ENCODE measurements around the gene FBXW10B. TPM values are rescaled to one million over a fixed set of nuclear protein-coding genes. Genes with fewer than 3 reads are reported as not detected.
"Not testable (repeated sequence)": the region's sequence is repeated elsewhere in the genome, so short reads cannot be mapped to it uniquely, and the experiment has no call there.

Gene FBXW10B
- polyA plus RNA-seq, 2 of the 4 experiments (the other 2 are of a cell fraction): 9.6 to 14.3 TPM

DNA sequence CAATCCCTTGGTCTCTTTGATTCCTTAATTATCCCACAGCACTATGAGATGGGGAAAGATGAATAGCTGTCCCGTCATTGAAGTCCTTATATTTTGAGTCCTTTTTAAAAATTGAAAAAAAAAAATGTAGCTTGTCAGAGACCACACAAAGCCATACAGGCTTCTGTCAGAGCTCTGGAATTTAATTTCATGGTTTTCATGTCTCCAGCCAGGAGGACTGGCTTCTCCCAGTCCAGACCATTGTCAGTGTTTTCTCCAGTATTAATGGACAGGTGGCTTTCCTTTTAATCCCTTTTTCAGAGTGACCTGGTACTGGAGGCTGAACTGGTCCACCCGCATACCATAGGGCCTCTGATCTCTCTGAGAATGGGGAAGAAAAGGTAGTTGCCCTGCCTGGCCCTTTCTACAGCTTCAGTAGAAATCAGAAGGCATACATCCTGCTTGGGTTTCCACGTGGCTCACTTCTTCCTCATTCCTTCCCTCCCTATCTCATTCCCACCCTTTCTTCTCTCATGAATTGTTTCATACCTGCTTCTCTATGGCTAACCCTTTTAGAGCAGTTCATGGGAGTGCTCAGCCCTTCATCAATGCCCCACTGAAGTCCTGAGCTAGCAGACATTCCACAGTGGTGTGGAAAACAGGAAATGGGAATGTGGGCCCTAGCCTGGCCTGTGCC lies 35.5 kb upstream of the FBXW10B start:
- CTCF ChIA-PET: interaction anchor here (0.6 to 1.5 kb wide), 2 partner anchors 10 to 50 kb away, joined by 3 read pairs; no protein-coding TSS in a partner anchor
- no peaks in the 10 kb centered on the region for H3K9me3 ChIP-seq
- H3K4me2 ChIP-seq: no peak overlapping the region
- DNase-seq (ENCODE audit: low read depth in 1 of 2, low spot score in 1 of 2) (no peak), FAIRE-seq (no peak), ATAC-seq (no peak)
- POLR2A ChIA-PET: no interaction called here
- TF ChIP-seq POLR2A (IDR thresholded peaks at IDR 0.05; ENCODE audit: low read length): no peak
- TF ChIP-seq, protein P1, sequence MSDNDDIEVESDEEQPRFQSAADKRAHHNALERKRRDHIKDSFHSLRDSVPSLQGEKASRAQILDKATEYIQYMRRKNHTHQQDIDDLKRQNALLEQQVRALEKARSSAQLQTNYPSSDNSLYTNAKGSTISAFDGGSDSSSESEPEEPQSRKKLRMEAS (IDR thresholded peaks at IDR 0.05): peak; percentile 24; the same call in 1 of the 2 replicates
- TF ChIP-seq, protein P2, sequence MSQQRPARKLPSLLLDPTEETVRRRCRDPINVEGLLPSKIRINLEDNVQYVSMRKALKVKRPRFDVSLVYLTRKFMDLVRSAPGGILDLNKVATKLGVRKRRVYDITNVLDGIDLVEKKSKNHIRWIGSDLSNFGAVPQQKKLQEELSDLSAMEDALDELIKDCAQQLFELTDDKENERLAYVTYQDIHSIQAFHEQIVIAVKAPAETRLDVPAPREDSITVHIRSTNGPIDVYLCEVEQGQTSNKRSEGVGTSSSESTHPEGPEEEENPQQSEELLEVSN (IDR thresholded peaks at IDR 0.05; ENCODE audit: borderline replicate concordance, low read depth): 0 out of 2 replicates have a peak, but pooled peaks have one; percentile 27
- peaks cover 36% of the 10 kb centered on the region for H3K4me1 ChIP-seq
- H3K27ac ChIP-seq: peak overlapping the region; percentile 2 to 57; a peak in 3 of 6 replicates
- H3K4me3 ChIP-seq: no peak overlapping the region
- 67% methylated on average over 3 of the region's 3 CpGs for WGBS (ENCODE audit: missing lambda C conversion rate)

DNA sequence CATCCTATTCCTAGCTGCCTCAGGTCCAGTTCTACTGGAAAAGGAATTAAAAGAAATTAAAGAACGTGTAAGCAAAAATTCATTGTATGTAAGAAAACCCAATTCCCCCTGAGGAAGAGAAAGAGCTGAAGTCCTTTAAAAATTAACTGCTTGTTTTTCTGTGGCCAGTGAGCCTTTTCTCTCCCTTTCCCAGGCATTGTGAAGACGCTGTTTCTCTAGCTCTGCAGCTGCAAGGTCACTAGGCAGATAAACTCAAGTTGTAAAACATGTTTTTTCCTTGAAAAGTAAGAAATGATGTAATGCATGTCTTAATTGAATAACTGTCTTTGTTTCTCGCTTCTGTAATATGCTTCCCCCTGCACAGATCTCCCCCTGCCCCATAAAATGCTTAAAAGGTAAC lies 34.9 kb upstream of the FBXW10B start:
- ATAC-seq: not testable (repeated sequence)
- H3K4me1 ChIP-seq: peaks cover 30% of the 10 kb centered on the region

DNA sequence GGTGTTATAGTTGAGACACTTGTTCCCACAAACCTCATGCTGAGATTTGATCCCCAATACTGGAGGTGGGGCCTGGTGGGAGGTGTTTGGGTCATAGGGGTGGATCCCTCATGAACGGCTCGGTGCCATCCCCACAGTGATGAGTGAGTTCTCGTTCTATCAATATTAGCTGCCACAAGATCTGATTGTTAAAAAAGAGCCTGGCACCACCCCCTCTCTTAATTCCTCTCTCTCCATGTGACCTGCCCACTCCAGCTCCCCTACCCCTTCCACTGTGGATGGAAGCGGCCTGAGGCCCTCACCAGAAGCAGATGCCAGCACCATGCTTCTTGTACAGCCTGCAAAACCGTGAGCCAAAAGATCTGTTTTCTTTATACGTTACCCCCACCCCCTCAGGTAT lies 33.5 kb upstream of the FBXW10B start:
- ChIA-PET CTCF (interaction anchor here (1.1 to 2.2 kb wide), 3 partner anchors 9 to 175 kb away, joined by 3 to 5 read pairs (median 3); no protein-coding TSS in a partner anchor), POLR2A (no interaction called here)
- H3K4me3 ChIP-seq: no peak overlapping the region
- peak overlapping the region in 1 of 2 experiments; percentile 95; a peak in 3 of 6 replicates for H3K27ac ChIP-seq
- ATAC-seq (no peak), DNase-seq (ENCODE audit: low read depth in 1 of 2, low spot score in 1 of 2) (no peak), FAIRE-seq (no peak)
- H3K4me1 ChIP-seq: peaks cover 20% of the 10 kb centered on the region
- no peaks in the 10 kb centered on the region for H3K9me3 ChIP-seq
- no peak overlapping the region for H3K4me2 ChIP-seq
- TF ChIP-seq EHF (CRISPR knock-in tag; IDR thresholded peaks at IDR 0.05) (no peak), NPAS2 (CRISPR knock-in tag; IDR thresholded peaks at IDR 0.05; ENCODE audit: borderline replicate concordance) (no peak), RFX5 (IDR thresholded peaks at IDR 0.05) (no peak), ZSCAN20 (CRISPR knock-in tag; IDR thresholded peaks at IDR 0.05) (no peak), MYC (IDR thresholded peaks at IDR 0.05; ENCODE audit: borderline replicate concordance, low read length) (no peak), HOXB13 (CRISPR knock-in tag; IDR thresholded peaks at IDR 0.05; ENCODE audit: low read depth) (no peak), EP300 (IDR thresholded peaks at IDR 0.05) (no peak), ZC3H11A (IDR thresholded peaks at IDR 0.05) (no peak), MAZ (IDR thresholded peaks at IDR 0.05; ENCODE audit: borderline replicate concordance, low read depth, low read length) (no peak), JUNB (IDR thresholded peaks at IDR 0.05) (no peak), NFE2L2 (conservative IDR thresholded peaks at IDR 0.05; ENCODE audit: low read length) (no peak), CBX8 (IDR thresholded peaks at IDR 0.05) (no peak), GATA3 (IDR thresholded peaks at IDR 0.05; ENCODE audit: borderline replicate concordance) (no peak), ESRRA (IDR thresholded peaks at IDR 0.05; ENCODE audit: borderline replicate concordance, low read length) (no peak)
- TF ChIP-seq, protein P3, sequence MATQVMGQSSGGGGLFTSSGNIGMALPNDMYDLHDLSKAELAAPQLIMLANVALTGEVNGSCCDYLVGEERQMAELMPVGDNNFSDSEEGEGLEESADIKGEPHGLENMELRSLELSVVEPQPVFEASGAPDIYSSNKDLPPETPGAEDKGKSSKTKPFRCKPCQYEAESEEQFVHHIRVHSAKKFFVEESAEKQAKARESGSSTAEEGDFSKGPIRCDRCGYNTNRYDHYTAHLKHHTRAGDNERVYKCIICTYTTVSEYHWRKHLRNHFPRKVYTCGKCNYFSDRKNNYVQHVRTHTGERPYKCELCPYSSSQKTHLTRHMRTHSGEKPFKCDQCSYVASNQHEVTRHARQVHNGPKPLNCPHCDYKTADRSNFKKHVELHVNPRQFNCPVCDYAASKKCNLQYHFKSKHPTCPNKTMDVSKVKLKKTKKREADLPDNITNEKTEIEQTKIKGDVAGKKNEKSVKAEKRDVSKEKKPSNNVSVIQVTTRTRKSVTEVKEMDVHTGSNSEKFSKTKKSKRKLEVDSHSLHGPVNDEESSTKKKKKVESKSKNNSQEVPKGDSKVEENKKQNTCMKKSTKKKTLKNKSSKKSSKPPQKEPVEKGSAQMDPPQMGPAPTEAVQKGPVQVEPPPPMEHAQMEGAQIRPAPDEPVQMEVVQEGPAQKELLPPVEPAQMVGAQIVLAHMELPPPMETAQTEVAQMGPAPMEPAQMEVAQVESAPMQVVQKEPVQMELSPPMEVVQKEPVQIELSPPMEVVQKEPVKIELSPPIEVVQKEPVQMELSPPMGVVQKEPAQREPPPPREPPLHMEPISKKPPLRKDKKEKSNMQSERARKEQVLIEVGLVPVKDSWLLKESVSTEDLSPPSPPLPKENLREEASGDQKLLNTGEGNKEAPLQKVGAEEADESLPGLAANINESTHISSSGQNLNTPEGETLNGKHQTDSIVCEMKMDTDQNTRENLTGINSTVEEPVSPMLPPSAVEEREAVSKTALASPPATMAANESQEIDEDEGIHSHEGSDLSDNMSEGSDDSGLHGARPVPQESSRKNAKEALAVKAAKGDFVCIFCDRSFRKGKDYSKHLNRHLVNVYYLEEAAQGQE (IDR thresholded peaks at IDR 0.05): no peak
- TF ChIP-seq, protein P4, sequence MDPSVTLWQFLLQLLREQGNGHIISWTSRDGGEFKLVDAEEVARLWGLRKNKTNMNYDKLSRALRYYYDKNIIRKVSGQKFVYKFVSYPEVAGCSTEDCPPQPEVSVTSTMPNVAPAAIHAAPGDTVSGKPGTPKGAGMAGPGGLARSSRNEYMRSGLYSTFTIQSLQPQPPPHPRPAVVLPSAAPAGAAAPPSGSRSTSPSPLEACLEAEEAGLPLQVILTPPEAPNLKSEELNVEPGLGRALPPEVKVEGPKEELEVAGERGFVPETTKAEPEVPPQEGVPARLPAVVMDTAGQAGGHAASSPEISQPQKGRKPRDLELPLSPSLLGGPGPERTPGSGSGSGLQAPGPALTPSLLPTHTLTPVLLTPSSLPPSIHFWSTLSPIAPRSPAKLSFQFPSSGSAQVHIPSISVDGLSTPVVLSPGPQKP (IDR thresholded peaks at IDR 0.05; ENCODE audit: low read depth, low read length): no peak
- TF ChIP-seq, protein P5, sequence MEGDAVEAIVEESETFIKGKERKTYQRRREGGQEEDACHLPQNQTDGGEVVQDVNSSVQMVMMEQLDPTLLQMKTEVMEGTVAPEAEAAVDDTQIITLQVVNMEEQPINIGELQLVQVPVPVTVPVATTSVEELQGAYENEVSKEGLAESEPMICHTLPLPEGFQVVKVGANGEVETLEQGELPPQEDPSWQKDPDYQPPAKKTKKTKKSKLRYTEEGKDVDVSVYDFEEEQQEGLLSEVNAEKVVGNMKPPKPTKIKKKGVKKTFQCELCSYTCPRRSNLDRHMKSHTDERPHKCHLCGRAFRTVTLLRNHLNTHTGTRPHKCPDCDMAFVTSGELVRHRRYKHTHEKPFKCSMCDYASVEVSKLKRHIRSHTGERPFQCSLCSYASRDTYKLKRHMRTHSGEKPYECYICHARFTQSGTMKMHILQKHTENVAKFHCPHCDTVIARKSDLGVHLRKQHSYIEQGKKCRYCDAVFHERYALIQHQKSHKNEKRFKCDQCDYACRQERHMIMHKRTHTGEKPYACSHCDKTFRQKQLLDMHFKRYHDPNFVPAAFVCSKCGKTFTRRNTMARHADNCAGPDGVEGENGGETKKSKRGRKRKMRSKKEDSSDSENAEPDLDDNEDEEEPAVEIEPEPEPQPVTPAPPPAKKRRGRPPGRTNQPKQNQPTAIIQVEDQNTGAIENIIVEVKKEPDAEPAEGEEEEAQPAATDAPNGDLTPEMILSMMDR (IDR thresholded peaks at IDR 0.05): no peak
- WGBS (ENCODE audit: missing lambda C conversion rate): 85% methylated on average over 6 of the region's 6 CpGs

More for the DNA sequence above, 34.9 kb upstream of the FBXW10B start:
- H3K4me2 ChIP-seq; H3K27ac ChIP-seq; H3K4me3 ChIP-seq; CTCF ChIA-PET; H3K9me3 ChIP-seq; FAIRE-seq; DNase-seq (ENCODE audit: low read depth in 1 of 2, low spot score in 1 of 2); POLR2A ChIA-PET: not testable (repeated sequence)
- WGBS (ENCODE audit: missing lambda C conversion rate): 81% methylated on average over 3 of the region's 3 CpGs
